DMS 273 (cell line): Measurements from ENCODE around the gene FAM174B.
A peak's percentile ranks its signal among the peaks of the same experiment; 100 is the strongest.

Source experiments
- DNase-seq: peaks from one replicate; lab custom pipeline; 2025; ENCODE audit not compliant: unreplicated experiment; lab: John Stamatoyannopoulos, UW

Gene FAM174B

GRCh38 chr15:92643849-92644815 is 11.4 kb downstream of the FAM174B start:
- DNase-seq = peak; percentile 25

GRCh38 chr15:92638709-92639365 is 16.7 kb downstream of the FAM174B start:
- DNase-seq = peak; percentile 46

- DNase-seq = peak; percentile 91
These were observed 17.3 kb downstream of the FAM174B start for GRCh38 chr15:92638291-92638708.

GRCh38 chr15:92637626-92638025 is 17.9 kb downstream of the FAM174B start:
- peak; percentile 28 for DNase-seq

GRCh38 chr15:92636908-92637481 is 18.6 kb downstream of the FAM174B start:
- peak; percentile 65 for DNase-seq

GRCh38 chr15:92636401-92636907 is 19.1 kb downstream of the FAM174B start:
- DNase-seq = no peak

GRCh38 chr15:92634671-92635201 is 20.8 kb downstream of the FAM174B start:
- DNase-seq = peak; percentile 32

- no peak for DNase-seq
These were observed 21.5 kb downstream of the FAM174B start for GRCh38 chr15:92634060-92634459.

GRCh38 chr15:92633418-92633817 is 22.2 kb downstream of the FAM174B start:
- no peak for DNase-seq

GRCh38 chr15:92633001-92633400 is 22.6 kb downstream of the FAM174B start:
- DNase-seq = no peak

- DNase-seq = no peak
These were observed 23.9 kb downstream of the FAM174B start for GRCh38 chr15:92631721-92632120.

- peak; percentile 12 for DNase-seq
These were observed 25.5 kb downstream of the FAM174B start for GRCh38 chr15:92629975-92630626.

- no peak for DNase-seq
These were observed 26.1 kb downstream of the FAM174B start for GRCh38 chr15:92629276-92629974.

- DNase-seq = no peak
These were observed 28.6 kb downstream of the FAM174B start for GRCh38 chr15:92627014-92627413.

GRCh38 chr15:92625251-92625980 is 30.2 kb downstream of the FAM174B start:
- no peak for DNase-seq

GRCh38 chr15:92624401-92624991 is 31.1 kb downstream of the FAM174B start:
- peak; percentile 86 for DNase-seq

- DNase-seq = peak; percentile 88
These were observed 32.1 kb downstream of the FAM174B start for GRCh38 chr15:92623435-92623834.

GRCh38 chr15:92621972-92622533 is 33.5 kb downstream of the FAM174B start:
- DNase-seq = no peak

- DNase-seq = no peak
These were observed 34.6 kb downstream of the FAM174B start for GRCh38 chr15:92620991-92621390.
